HG03095 (cell line): ENCODE data around the gene TPRN.
"Not testable (repeated sequence)": the region's sequence is repeated elsewhere in the genome, so short reads cannot be mapped to it uniquely, and the experiment has no call there.

ENCODE experiments used
- ATAC-seq: cut with Tn5 transposase; IDR thresholded peaks from one replicate; pipeline ENCODE4 v1.9.1; 2021; ENCODE audit warnings: moderate library complexity; ENCODE audit not compliant: unreplicated experiment

Gene TPRN, protein sequence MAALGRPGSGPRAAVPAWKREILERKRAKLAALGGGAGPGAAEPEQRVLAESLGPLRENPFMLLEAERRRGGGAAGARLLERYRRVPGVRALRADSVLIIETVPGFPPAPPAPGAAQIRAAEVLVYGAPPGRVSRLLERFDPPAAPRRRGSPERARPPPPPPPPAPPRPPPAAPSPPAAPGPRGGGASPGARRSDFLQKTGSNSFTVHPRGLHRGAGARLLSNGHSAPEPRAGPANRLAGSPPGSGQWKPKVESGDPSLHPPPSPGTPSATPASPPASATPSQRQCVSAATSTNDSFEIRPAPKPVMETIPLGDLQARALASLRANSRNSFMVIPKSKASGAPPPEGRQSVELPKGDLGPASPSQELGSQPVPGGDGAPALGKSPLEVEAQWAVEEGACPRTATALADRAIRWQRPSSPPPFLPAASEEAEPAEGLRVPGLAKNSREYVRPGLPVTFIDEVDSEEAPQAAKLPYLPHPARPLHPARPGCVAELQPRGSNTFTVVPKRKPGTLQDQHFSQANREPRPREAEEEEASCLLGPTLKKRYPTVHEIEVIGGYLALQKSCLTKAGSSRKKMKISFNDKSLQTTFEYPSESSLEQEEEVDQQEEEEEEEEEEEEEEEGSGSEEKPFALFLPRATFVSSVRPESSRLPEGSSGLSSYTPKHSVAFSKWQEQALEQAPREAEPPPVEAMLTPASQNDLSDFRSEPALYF

DNA sequence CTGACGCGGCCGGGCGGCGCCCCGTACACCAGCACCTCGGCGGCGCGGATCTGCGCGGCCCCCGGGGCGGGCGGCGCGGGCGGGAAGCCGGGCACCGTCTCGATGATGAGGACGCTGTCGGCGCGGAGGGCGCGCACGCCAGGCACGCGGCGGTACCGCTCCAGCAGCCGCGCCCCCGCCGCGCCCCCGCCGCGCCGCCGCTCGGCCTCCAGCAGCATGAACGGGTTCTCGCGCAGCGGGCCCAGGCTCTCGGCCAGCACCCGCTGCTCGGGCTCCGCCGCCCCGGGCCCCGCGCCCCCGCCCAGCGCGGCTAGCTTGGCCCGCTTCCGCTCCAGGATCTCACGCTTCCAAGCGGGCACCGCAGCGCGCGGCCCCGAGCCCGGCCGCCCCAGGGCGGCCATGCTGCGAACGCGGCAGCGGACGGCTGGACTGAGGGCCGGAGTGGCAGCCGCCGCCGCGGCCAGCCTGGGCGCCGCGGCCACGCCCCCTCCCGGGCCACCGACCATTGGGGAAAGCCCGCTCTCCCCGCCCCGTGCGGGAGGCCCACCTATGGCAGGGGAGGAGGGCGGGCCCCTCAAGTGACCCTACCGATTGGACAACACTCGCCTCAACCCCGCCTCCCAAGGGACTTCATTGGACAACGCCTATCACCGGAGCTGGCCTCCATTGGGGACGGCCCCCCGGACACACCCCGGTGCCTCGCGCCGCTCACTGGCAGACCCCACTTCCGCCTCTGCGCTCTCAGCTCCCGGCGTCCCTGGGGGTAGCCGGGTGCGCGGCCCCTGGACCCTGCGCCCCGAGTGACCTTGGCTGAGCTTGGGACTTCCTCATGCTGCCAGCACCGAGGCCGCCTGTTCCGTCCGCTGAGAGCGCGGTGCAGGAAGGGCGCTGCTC lies at the start of gene TPRN:
TSS of gene TPRN (minus strand) at position 431 of the 894 bp plus-strand sequence. CDS start at position 401, 30 bp downstream.
- ATAC-seq, result peak; percentile 75

DNA sequence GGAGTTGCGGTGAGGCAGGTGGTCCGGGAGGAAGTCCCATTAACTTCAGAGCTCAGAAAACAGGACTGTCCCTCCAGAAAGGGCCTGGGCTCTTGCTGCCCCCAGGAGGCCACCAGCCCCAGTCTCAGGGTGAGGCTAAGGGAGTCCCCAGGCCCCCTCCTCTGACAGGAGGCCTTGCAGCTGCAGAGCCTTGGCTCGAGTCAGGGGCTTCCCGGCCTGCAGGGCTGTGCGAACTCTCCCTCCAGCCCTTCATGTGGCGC lies 47.3 kb upstream of the TPRN start:
- ATAC-seq, result no peak

DNA sequence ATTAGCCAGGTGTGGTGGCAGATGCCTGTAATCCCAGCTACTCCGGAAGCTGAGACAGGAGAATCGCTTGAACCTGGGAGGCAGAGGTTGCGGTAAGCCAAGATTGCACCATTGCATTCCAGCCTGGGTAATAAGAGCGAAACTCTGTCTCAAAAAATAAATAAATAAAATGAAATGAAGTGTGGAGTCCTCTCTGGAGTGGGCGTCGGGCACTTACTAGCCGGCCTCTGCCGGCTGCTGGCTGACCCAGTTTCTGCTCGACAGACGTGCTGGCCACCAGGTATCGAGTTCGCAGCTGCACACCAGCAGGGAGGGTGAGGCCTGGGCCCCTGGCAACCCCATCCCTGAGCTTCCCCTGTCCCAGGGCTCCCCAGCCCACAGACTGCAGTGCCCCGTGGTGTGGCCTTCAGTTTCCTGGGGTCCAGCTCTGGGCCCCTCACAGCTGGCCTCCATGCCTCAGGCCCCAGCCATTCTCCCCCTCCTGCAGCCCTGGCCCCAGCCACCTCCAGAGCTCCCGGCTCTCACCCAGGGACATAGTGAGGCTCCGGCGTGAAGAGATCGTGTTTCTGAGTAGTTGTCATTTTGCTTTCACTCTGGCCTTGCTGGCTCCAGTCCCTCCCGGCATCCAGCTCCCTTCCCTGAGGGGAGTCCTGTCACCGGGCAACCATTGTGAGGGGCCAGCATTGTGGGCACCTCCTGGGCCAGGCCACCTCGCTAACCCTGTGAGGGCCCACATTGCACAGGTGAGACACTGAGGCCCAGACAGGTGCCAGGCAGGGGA lies 46.8 kb upstream of the TPRN start:
- ATAC-seq, result no peak

DNA sequence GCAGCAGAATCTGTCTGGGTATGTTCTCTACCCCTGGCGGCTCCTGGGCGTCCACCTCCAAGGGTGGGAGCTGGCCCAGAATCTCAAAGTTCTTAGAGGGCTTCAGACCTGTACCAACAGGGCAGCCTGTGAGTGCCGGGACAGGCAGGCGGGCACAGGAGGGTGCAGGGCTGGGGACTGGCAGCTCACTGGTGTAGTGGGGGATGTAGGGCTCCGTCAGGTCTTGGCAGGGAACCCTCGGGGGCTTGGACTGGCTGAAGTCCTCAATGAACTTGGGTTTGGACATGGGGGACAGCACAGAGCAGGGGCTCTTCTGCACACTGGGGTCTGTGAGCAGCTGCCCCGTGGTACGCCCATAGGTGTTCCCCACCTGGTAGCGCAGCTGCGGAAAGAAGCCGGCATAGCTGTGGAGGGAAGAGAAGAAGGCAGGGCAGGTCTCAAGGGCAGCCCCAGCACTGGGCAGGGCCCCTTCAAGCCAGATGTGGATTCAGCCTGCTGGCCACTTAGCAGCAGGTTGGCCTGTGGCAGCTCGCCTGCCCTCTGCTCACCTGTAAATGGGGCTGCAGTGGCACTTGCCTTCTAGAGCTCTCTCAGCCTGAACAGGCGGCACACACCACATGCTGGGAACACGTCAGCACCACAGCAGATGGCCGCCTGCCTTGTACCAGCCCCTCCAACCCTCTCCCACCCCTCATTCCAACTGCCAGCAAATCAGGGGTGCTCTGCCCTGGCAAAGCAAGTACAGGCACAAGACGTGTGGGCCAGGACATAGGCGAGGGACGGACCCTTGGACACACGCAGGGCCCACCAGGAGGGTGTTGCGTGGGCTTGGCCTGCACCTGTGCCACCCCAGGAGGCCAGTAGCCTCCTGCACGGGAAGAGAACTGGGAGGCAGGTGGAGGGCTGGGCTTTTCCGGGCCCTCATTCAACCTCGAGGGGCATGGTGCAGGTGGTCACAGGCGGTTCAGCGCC lies 45.2 kb upstream of the TPRN start:
- no peak for ATAC-seq

DNA sequence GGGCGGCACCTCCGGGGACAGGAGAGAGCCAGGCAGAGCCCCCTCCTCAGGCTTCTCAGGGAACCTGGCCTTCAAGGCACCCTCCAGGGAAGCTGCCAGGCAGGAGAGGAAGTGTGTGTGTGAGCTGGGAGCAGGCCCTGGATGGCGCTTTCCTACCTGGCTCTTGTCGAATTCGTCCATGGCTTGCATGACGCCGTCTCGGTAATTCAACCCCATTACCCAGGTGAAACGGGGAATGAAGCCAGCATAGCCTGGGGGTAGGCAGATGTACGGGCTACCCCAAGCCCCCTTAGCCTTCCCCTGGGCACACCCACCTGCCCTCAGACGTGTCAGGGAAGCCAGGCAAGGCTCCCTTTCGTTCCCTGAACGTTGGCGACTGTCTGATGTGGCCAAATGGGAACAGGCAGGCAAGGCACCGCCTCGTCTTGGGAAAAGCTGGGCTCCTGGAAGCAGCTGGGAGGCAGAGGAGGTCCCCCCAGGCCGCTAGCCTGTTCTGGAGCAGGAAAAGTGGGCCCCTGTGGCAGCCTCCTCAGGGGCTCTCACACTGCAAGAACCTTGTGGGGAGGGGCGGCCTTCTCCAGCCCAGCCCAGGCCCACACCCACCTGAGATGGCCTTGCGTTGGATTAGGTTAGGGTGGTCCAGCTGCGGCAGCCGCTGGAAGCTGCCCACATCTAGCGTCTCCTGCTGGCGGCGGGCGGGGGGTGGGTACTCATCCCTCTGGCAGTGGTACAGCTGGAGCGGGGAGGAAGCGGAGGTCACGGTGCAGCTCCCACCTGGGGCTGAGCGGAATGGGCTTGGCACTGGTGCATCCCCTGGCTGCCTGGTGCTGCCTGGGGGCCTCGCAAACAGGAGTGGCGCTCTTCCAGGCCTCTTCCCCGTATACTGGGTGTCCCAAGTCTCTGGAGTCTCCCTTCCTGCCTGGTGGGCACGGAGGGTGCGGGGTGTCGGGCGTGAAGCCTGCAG lies 44.2 kb upstream of the TPRN start:
- ATAC-seq, result no peak

DNA sequence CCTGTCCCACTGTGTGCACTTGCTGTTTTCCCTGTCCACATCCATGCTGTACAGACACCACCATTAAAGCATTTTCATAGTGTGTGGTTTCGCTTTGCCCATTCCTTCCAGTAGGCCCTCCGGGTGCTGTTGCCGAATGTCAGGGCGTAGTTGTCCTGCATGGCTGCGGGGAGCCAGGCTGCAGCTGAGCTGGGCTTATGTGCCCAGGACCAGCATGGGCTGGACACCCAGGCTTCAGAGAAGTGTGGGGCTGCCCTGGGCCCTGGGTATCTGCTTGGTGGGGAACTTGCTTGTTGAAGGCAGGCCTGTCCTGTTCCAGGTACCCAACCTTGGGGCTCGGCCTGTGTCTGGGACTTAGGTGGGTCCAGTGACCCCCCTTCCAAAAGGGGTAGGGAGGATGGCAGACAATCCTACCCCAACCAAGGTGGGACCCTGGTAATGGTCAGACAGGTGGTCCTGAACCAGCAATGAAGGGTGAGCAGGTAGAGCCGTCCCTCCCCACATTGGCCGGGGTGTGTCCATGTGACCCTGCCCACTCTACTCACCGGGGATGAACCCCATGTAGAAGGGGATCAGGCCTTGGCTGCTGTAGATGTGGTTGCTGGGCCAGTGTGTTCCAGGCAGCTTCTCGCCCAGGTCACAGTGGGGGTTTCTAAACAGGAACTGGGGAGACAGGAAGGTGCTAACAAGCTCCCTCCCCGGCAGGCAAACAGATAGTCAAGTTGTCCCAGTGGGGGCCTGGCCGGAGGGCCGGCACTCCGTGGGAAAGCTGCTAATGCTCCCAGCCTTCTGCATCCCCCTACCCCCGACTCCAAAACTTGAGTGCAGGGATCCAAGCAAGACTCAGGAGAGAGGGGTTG lies 43.3 kb upstream of the TPRN start:
- ATAC-seq, result no peak

DNA sequence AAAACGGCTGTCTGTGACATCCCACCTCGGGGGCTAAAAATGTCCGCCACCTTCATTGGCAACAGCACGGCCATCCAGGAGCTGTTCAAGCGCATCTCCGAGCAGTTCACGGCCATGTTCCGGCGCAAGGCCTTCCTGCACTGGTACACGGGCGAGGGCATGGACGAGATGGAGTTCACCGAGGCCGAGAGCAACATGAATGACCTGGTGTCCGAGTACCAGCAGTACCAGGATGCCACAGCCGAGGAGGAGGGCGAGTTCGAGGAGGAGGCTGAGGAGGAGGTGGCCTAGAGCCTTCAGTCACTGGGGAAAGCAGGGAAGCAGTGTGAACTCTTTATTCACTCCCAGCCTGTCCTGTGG lies 42.7 kb upstream of the TPRN start:
- not testable (repeated sequence) for ATAC-seq

DNA sequence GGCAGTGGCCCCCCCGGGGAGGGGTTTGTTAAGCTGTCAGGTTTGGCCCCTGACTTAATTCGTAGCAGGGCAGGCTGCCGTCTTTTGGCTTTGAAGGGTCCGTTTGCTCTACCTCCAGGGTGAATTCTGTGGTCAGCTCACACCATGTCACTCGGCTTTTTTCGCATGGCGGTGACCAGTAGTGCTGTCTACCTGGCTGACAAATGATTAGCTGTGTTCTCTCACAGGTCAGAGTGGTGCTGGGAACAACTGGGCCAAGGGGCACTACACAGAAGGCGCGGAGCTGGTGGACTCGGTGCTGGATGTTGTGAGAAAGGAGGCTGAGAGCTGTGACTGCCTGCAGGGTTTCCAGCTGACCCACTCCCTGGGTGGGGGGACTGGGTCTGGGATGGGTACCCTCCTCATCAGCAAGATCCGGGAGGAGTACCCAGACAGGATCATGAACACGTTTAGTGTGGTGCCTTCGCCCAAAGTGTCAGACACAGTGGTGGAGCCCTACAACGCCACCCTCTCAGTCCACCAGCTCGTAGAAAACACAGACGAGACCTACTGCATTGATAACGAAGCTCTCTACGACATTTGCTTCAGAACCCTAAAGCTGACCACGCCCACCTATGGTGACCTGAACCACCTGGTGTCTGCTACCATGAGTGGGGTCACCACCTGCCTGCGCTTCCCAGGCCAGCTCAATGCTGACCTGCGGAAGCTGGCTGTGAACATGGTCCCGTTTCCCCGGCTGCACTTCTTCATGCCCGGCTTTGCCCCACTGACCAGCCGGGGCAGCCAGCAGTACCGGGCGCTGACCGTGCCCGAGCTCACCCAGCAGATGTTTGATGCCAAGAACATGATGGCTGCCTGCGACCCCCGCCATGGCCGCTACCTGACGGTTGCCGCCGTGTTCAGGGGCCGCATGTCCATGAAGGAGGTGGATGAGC lies 42.0 kb upstream of the TPRN start:
- ATAC-seq, result no peak

DNA sequence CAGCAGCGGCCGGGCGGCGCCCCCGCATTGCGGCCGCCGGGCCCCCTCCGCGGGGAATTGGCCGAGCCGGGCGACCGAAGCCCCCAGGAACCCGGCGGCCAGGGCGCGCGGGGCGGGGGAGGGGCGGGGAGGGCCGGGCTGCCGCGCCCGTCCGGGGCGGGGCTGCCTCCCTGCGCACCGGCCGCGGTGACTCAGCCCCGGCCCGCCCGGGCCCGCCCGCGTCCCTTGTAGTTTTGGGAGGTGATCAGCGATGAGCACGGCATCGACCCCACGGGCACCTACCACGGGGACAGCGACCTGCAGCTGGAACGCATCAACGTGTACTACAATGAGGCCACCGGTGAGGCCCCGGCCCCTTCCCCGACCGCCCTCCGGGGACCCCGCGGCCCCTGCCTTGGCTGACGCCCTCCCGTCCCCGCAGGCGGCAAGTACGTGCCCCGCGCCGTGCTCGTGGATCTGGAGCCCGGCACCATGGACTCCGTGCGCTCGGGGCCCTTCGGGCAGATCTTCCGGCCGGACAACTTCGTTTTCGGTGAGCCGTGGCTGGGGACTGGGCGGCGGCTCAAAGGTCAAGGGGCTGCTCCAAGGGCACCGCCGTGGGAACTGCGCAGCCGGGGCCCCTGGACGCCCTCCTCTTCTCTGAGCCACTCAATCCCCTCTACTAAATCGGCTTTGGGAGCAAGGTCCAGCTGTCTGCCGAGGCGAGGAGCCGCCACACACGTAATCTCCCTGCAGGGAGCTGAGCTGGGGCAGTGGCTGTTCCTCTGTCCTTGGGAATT lies 41.1 kb upstream of the TPRN start:
- no peak for ATAC-seq

DNA sequence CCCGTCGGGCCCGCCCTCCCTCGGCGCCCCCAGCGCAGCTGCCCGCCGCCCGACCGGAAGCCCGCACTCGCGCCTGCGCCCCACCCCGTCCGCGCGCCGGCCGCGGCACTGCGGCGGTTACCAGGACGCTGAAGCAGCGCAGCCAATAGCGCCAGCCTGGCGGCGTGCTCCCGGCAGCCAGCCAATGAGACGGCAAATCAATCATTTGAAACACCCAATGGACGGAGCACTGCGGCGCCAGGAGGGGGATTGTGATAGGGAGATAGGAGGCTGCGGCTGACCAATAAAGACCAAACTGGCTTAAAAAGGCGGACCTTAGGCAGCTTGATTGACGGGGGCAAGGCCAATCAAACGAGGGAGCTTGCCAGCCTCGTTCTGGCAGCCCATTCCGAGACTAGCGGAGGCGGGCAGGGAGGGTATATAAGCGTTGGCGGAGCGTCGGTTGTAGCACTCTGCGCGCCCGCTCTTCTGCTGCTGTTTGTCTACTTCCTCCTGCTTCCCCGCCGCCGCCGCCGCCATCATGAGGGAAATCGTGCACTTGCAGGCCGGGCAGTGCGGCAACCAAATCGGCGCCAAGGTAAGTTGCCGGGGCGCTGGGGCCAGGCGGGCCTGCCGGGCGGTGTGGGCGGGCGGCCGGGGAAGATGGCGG lies 40.4 kb upstream of the TPRN start, which contains the start of gene TUBB4B:
TSS of gene TUBB4B (plus strand) at position 447 of the 649 bp plus-strand sequence. CDS start at position 521, 74 bp downstream.
- peak; percentile 53 for ATAC-seq

DNA sequence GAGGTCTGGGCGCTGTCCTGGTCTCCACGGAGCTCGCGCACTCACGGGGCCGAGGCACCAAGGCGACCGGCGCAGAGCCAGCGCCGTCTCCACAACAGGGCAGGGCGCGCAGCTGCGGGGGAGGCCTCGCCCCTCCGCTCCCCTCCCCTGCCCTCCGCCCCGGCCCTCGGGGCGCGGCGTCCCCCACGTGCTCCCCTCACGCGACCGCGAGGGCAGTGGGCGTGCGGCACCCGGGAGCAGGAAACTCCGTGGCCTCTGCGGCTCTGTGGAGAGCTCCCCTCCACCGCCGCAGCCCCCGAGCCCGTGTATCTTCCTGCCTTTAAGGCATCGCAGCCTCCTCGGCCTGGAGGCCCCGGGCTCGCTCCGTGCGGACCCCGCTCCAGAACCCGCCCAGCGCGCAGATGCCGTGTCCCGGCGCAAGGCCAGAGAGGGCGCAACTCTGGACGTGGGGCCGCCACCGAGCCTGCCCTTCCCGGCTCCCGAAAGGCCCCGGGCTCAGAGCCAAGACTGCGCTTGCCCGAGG lies 39.8 kb upstream of the TPRN start:
- peak; percentile 10 for ATAC-seq

DNA sequence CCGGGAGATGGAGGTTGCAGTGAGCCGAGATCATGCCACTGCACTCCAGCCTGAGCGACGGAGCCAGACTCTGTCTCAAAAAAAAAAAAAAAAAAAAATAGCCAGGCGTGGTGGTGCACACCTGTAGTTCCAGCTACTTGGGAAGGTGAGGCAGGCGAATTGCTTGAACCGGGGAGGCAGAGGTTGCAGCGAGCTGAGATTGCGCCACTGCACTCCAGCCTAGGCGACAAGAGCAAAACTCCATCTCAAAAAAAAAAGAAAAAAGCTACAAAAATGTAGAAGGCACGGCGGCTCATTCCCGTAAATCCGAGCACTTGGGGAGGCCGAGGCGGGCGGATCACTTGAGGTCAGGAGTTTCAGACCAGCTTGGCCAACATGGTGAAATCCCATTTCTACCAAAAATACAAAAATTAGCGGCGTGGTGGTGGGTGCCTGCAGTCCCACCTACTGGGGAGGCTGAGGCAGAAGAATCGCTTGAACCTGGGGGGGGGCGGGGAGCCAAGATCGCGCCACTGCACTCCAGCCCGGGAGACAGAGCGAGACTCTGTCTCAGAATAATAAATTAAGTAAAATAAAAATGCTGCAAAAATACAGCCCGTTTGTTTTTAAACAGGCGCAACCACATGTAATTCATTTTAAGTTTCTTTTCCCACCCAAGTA lies 39.1 kb upstream of the TPRN start:
- ATAC-seq, result not testable (repeated sequence)

DNA sequence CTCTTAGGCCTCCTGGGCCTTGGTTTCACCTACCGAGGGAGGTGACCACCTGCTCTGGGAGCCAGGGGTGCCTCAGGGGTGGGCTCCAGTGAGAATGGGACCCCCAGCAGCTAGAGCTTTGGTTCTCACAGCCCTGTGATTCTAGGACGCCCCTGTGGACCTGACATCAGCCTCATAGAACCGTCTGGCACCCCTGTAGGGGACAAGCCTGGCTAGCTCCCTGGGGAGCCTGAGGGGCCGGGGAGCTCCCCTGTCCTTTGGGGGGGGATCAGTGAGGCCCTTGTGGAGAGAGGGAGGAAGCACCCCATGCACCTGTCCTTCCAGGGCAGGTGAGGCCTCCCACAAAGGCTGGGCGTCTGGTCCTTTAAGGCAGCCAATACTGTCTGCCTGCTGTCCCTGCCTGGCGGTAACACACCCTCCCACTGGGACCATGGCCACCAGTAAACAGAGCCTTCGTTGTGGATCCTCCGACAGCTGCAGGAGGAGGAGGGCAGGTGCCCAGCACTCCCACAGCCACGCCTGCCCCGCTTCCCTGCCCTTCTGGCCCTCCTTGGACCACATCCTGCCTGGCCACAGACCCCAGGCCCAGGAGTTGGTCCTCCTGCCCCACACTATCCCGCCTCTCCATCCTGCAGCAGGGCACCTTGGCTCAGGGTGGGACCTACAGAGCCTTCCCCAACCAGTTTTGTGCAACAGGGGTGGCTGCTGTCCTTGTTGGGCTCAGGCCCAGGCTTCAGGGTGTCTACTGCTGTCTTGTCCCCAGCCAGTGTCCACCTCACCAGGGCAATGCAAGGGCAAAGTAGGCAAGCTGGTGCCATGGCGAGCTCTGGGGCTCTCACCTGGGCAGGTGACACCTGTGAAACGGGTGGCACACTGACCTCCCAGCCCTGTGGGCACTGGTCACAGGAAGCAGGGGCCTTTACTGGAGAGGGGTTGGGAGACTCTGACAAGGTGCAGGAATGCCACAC lies 37.5 kb upstream of the TPRN start:
- ATAC-seq, result no peak
